HEK293T (cell line): Measurements from ENCODE around the gene ZMYND12.

ENCODE experiments used
- CTCF ChIA-PET: fragments of 350-600 bp; formaldehyde crosslinking; extraction: SDS; loops from one replicate; lab custom pipeline; 2021; ENCODE audit warnings: antibody characterized with exemption, inconsistent platforms; lab: Yijun Ruan, JAX
- POLR2A ChIA-PET: fragments of 350-600 bp; formaldehyde crosslinking; extraction: SDS; loops from one replicate; lab custom pipeline; 2020; ENCODE audit warnings: antibody characterized with exemption, inconsistent platforms; lab: Yijun Ruan, JAX
- DNase-seq: peaks from one replicate; pipeline ENCODE4 v3.0.0; 2012; ENCODE audit warnings: mixed read lengths; ENCODE audit errors: extremely low spot score
- ARNT ChIP-seq: fragments of 450-650 bp; IDR thresholded peaks from 2 replicates; pipeline ENCODE4 v1.6.1; 2017; ENCODE audit warnings: mild to moderate bottlenecking
- BHLHE40 ChIP-seq: fragments of 450-650 bp; IDR thresholded peaks from 2 replicates; pipeline ENCODE4 v1.6.1; 2016; ENCODE audit warnings: mild to moderate bottlenecking, moderate library complexity, borderline replicate concordance
- CTBP1 ChIP-seq: fragments of 450-650 bp; IDR thresholded peaks from 2 replicates; pipeline ENCODE4 v1.6.1; 2016; ENCODE audit warnings: borderline replicate concordance
- ELF4 ChIP-seq: fragments of 450-650 bp; IDR thresholded peaks from 2 replicates; pipeline ENCODE4 v1.6.1; 2017; ENCODE audit warnings: antibody characterized with exemption
- FOXA1 ChIP-seq: fragments of 450-650 bp; IDR thresholded peaks from 2 replicates; pipeline ENCODE4 v1.6.1; 2016; ENCODE audit warnings: mild to moderate bottlenecking
- FOXK2 ChIP-seq: fragments of 450-650 bp; IDR thresholded peaks from 2 replicates; pipeline ENCODE4 v1.6.1; 2016; ENCODE audit warnings: mild to moderate bottlenecking
- FOXM1 ChIP-seq: fragments of 450-650 bp; IDR thresholded peaks from 2 replicates; pipeline ENCODE4 v1.6.1; 2017; ENCODE audit warnings: mild to moderate bottlenecking, borderline replicate concordance
- HDGF ChIP-seq: fragments of 450-650 bp; IDR thresholded peaks from 2 replicates; pipeline ENCODE4 v1.6.1; 2017; ENCODE audit warnings: antibody characterized with exemption, borderline replicate concordance
- L3MBTL2 ChIP-seq: fragments of 450-650 bp; conservative IDR thresholded peaks from 2 replicates; pipeline ENCODE4 v1.6.1; 2016; ENCODE audit warnings: mild to moderate bottlenecking
- LEF1 ChIP-seq: fragments of 450-650 bp; IDR thresholded peaks from 2 replicates; pipeline ENCODE4 v1.6.1; 2017; ENCODE audit warnings: mild to moderate bottlenecking, borderline replicate concordance
- NFRKB ChIP-seq: fragments of 450-650 bp; IDR thresholded peaks from 2 replicates; pipeline ENCODE4 v1.6.1; 2016; ENCODE audit warnings: mild to moderate bottlenecking, moderate library complexity
- SP1 ChIP-seq: fragments of 450-650 bp; IDR thresholded peaks from 2 replicates; pipeline ENCODE4 v1.6.1; 2017
- SUZ12 ChIP-seq: fragments of 450-650 bp; IDR thresholded peaks from 2 replicates; pipeline ENCODE4 v1.6.1; 2016; ENCODE audit warnings: mild to moderate bottlenecking
- TARDBP ChIP-seq: fragments of 450-650 bp; IDR thresholded peaks from 2 replicates; pipeline ENCODE4 v1.6.1; 2016
- ZNF384 ChIP-seq: fragments of 450-650 bp; IDR thresholded peaks from 2 replicates; pipeline ENCODE4 v1.6.1; 2016
- TF ChIP-seq, protein P1 (sequence below): fragments of 450-650 bp; IDR thresholded peaks from 2 replicates; pipeline ENCODE4 v1.6.1; 2016

The ZMYND12 gene

DNA sequence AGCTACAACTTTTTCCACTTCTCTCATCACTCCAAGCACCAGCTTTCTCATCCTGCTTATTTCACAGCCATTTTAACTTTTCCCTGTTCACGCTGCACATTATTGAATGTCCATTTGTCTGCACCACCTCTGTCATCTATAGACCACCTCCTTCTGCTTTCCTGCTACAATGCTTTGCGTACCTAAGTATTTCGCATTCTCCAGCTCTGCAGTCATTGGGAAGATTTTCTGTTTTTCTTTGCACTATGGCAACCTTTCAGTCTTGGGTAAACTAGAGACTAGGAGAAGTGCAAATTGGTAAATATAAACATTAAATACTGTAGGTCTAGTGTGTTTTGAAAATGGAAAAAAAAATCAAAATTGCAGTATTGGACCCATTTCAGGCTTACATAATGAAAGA lies 8.1 kb upstream of the ZMYND12 start:
- POLR2A ChIA-PET, result interaction anchor here (1.3 kb wide), 1 partner anchor 10 kb away, joined by 4 read pairs; no protein-coding TSS in a partner anchor
- TF ChIP-seq, protein P1, sequence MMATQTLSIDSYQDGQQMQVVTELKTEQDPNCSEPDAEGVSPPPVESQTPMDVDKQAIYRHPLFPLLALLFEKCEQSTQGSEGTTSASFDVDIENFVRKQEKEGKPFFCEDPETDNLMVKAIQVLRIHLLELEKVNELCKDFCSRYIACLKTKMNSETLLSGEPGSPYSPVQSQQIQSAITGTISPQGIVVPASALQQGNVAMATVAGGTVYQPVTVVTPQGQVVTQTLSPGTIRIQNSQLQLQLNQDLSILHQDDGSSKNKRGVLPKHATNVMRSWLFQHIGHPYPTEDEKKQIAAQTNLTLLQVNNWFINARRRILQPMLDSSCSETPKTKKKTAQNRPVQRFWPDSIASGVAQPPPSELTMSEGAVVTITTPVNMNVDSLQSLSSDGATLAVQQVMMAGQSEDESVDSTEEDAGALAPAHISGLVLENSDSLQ, result no peak
- no peak for TF ChIP-seq SUZ12
- TF ChIP-seq NFRKB, result no peak
- TF ChIP-seq ZNF384, result no peak
- no peak for TF ChIP-seq FOXK2
- no peak for TF ChIP-seq LEF1
- no peak for TF ChIP-seq TARDBP
- no peak for TF ChIP-seq CTBP1
- TF ChIP-seq L3MBTL2, result no peak
- TF ChIP-seq BHLHE40, result no peak
- no peak for TF ChIP-seq FOXA1
- CTCF ChIA-PET, result no interaction called here
- no peak for DNase-seq

DNA sequence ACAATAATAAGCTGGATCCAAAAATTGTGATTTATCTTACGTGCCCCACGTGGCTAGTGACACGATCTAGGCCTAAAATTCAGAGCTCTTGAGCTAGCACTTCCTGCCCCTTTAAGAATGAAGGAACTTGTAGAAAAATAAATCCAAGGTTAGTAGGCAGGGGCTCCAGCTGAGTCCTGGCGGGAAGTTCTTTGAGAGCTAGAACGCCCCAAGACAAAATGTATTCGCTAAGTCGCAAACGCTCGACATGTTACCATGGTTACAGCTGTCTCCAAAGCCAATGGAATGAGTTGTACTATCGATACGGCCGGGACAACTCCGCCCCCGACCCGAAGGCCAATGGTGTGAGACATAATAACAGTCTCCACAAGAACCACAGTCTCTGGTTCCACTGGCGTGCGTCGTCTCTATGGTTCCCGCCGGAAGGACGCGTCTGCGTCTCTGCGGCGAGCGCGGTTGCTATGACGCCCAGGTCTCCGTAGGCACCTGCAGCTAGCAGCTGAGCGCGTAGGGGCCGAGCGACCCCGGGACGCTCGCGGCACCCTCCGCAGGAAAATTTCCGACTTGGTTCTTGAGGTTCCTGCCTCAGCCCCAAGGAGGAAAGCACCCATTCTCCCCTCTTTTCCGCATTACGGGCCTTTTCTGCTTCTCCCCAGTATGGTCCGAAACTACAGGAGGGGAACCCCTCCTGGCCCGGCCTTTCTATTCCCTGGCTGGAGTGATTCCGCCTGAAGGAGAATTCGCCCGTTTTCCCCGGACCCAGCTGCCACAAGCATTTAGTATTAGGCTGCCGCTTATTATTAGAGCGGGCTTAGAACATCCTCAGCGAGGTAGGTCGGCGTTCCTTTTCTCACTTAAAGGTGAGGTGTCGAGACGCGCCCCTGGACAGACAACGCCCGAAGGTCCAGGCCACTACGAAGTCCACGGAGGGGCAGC lies 7.3 kb upstream of the ZMYND12 start, which contains the start of gene CCDC30:
Gene CCDC30 (plus strand): TSS at position 459 of the 936 bp plus-strand sequence. CDS start 17,266 bp downstream, outside the sequence.
- TF ChIP-seq FOXM1 (no peak), FOXK2 (no peak), SUZ12 (no peak), NFRKB (no peak), ZNF384 (no peak), CTBP1 (no peak), L3MBTL2 (peak; percentile 43; the same call in 1 of the 2 replicates)
- TF ChIP-seq, protein P1, result peak; percentile 67
- ChIA-PET POLR2A (interaction anchor here (1.3 kb wide), 2 partner anchors 11 to 304 kb away, joined by 4 read pairs; partner anchors contain the start of genes C1orf50 and P3H1), CTCF (interaction anchor here (0.6 kb wide), 1 partner anchor 123 kb away, joined by 3 read pairs; no protein-coding TSS in a partner anchor)
- peak; percentile 96 for DNase-seq

DNA sequence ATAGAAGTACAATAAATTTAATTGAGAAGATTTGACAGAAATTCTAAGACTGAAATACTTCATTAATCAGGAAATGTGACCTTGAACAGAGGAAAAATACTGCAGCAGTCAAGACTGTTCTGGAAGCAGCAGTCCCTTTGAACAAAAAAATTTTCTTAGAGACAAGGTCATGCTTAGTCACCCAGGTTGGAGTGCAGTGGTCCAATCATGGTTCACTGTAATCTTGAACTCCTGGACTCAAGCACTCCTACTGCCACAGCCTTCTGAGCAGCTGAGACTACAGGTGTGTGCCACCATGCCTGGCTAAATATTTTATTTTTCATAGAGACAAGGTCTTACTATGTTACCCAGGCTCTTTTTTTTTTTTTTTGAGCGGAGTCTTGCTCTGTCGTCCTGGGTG lies 5.4 kb upstream of the ZMYND12 start:
- ChIA-PET POLR2A (no interaction called here), CTCF (interaction anchor here (0.6 kb wide), 1 partner anchor 704 kb away, joined by 3 read pairs; no protein-coding TSS in a partner anchor)
- TF ChIP-seq ARNT (no peak), L3MBTL2 (no peak), NFRKB (no peak), TARDBP (no peak), SUZ12 (no peak), BHLHE40 (no peak), ELF4 (no peak), ZNF384 (no peak), FOXK2 (no peak), CTBP1 (no peak), HDGF (no peak), FOXM1 (no peak), SP1 (no peak), FOXA1 (no peak), LEF1 (no peak)
- TF ChIP-seq, protein P1, result no peak

DNA sequence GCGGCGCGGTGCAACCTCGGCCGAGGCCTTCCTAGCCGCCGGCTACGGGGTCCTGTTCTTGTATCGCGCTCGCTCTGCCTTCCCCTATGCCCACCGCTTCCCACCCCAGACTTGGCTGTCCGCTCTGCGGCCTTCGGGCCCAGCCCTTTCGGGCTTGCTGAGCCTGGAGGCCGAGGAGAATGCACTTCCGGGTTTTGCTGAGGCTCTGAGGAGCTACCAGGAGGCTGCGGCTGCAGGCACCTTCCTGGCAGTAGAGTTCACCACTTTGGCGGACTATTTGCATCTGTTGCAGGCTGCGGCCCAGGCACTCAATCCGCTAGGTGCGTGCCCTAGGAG lies 900 bp upstream of the ZMYND12 start:
- DNase-seq, result peak; percentile 58
- TF ChIP-seq ELF4 (peak; percentile 93), CTBP1 (no peak)
- ChIA-PET CTCF (no interaction called here), POLR2A (interaction anchor here (0.8 to 1.6 kb wide), 9 partner anchors 10 to 310 kb away, joined by 3 to 9 read pairs (median 3); partner anchors contain the start of genes C1orf50, P3H1 and RIMKLA)

More for the DNA sequence above, 5.4 kb upstream of the ZMYND12 start:
- no peak for DNase-seq

DNA sequence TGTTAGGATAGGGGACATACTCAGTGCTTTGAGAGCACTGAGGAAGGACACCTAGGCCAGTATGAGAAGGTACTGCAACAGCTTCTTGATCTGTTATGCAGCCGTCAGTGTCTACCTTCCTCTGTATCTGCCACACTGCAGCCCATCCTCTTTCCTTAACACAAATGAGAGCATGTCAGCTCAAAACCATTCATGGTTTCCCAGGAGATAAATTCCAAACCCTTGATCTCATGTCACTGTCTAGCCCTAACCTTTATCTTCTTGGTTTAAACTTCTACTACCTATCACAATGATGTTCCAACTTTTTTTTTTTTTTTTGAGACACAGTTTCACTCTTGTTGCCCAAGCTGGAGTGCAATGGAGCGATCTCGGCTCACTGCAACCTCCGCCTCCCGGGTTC lies 1.4 kb downstream of the ZMYND12 start:
- DNase-seq, result no peak
- CTCF ChIA-PET, result interaction anchor here (0.6 kb wide), 2 partner anchors 25 to 80 kb away, joined by 3 read pairs; no protein-coding TSS in a partner anchor
- POLR2A ChIA-PET, result no interaction called here
- TF ChIP-seq BHLHE40 (no peak), LEF1 (no peak), CTBP1 (no peak), SP1 (no peak), HDGF (no peak), NFRKB (no peak), FOXM1 (no peak), FOXA1 (no peak), FOXK2 (no peak), TARDBP (no peak)

DNA sequence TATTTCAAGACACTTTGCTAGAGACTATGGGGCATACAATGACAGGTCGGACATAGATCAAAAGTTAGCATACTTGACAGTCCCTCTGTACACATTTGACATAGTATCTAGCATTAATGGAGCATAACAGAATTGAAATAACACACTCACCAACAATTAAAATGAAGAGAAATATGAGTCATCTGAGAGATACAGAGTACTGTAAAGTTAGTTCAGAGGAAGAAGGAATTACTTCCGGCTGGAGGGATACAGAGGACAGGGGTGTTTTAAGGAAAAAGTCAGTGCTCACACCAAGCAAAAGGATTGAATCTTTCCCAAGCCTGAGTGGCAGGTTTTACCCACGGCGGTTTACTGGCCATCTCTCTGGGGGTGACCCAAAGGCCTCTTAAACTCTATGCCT lies 2.4 kb downstream of the ZMYND12 start:
- ChIA-PET CTCF (no interaction called here), POLR2A (no interaction called here)
- TF ChIP-seq SP1 (no peak), L3MBTL2 (no peak), ELF4 (no peak), FOXK2 (no peak), HDGF (no peak), SUZ12 (no peak), FOXA1 (no peak), TARDBP (no peak), CTBP1 (no peak), BHLHE40 (no peak), NFRKB (no peak)
- TF ChIP-seq, protein P1, result no peak

More for the DNA sequence above, 2.4 kb downstream of the ZMYND12 start:
- no peak for DNase-seq
